RWPE1 (cell line): ENCODE measurements around the gene DOCK1.
A peak's percentile ranks its signal among the peaks of the same experiment; 100 is the strongest.

ENCODE experiments used
- CTCF ChIA-PET: fragments of 350-600 bp; sonication (Branson Sonifier 250); formaldehyde crosslinking; extraction: SDS; loops from one replicate; lab custom pipeline; 2021; lab: Yijun Ruan, JAX
- POLR2A ChIA-PET: fragments of 400-600 bp; formaldehyde crosslinking; extraction: SDS; loops from one replicate; lab custom pipeline; 2020; ENCODE audit warnings: antibody characterized with exemption; ENCODE audit not compliant: low non-redundant PET; lab: Yijun Ruan, JAX
- DNase-seq: peaks from one replicate; pipeline ENCODE4 v3.0.0; 2012; ENCODE audit warnings: low spot score
- H3K27ac ChIP-seq: fragments of 450-650 bp; 2 replicates; pipeline ENCODE4 v1.5.1; 2017
- TF ChIP-seq, protein P1 (sequence below): fragments of 450-650 bp; conservative IDR thresholded peaks from 2 replicates; pipeline ENCODE4 v1.5.1; 2017; ENCODE audit warnings: low read depth, mild to moderate bottlenecking

DOCK1 gene

DNA sequence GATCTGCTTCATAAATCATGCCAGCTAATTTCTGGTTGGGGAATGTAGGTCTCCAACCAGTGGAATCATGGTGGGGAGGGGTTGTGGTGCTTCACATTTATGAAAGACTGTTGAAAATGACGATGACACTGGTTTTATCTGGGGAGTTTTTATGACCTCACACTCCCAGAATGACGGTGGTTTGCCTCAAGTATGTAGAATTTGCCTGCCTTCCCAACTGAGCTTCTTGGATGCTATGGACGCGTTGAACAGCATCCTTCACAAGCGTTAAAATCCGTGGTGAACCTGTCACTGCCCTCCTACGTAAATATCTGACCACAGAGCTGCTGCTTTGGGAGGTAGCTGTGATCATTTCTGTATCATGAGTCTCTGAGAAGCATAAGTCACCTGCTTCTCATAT lies 287.9 kb downstream of the DOCK1 start:
- no peak for DNase-seq
- ChIA-PET CTCF (interaction anchor here (0.6 kb wide), 1 partner anchor 31 kb away, joined by 5 read pairs; no protein-coding TSS in a partner anchor), POLR2A (no interaction called here)

DNA sequence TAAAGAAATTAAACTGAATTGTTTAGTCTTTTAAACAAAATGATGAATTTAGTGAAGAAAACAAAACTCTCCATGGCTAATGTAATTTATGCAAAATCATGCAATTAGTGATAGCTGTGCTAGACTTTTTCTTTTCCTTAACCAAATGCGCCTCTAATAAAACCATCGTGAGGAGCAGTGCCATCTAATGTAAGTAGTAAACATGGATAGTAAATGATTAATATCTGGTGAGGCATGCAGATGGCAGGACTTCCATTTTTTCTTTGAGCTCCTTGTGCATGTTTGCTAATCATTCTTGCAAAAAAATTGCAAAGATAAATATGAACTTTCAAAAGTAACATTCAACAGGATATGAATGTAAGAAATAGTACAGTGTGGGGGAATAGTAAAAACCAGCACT lies 288.9 kb downstream of the DOCK1 start:
- ChIA-PET POLR2A (no interaction called here), CTCF (interaction anchor here (0.6 to 0.9 kb wide), 3 partner anchors 91 to 621 kb away, joined by 3 to 4 read pairs (median 3); no protein-coding TSS in a partner anchor)
- H3K27ac ChIP-seq: no peak overlapping the region
- TF ChIP-seq, protein P1, sequence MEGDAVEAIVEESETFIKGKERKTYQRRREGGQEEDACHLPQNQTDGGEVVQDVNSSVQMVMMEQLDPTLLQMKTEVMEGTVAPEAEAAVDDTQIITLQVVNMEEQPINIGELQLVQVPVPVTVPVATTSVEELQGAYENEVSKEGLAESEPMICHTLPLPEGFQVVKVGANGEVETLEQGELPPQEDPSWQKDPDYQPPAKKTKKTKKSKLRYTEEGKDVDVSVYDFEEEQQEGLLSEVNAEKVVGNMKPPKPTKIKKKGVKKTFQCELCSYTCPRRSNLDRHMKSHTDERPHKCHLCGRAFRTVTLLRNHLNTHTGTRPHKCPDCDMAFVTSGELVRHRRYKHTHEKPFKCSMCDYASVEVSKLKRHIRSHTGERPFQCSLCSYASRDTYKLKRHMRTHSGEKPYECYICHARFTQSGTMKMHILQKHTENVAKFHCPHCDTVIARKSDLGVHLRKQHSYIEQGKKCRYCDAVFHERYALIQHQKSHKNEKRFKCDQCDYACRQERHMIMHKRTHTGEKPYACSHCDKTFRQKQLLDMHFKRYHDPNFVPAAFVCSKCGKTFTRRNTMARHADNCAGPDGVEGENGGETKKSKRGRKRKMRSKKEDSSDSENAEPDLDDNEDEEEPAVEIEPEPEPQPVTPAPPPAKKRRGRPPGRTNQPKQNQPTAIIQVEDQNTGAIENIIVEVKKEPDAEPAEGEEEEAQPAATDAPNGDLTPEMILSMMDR: no peak
- no peak for DNase-seq

More for the DNA sequence above, 287.9 kb downstream of the DOCK1 start:
- H3K27ac ChIP-seq: no peak overlapping the region
- TF ChIP-seq, protein P1: no peak

DNA sequence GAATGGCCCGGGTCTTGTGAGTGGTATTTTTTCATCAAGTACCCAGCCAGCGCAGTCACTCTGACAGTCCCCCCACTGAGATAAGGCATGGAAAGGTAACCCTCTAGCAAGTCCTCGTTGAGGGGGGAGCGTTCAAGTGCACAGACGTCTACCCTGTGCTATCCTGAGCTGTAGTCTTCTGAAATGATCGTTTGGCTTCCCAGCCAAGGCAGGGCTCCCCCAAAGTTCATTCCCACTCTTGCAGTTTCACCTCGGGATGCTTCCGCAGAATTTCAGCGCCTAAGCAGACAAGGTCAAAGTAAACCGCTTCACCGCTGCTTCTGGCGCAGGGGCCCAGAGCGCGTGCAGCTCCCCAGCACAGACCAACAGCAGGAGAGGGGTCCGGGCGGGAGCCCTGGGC lies 289.4 kb downstream of the DOCK1 start:
- ChIA-PET CTCF (interaction anchor here (0.6 to 1.1 kb wide), 4 partner anchors 11 to 175 kb away, joined by 3 to 4 read pairs (median 3); no protein-coding TSS in a partner anchor), POLR2A (no interaction called here)
- TF ChIP-seq, protein P1: no peak
- no peak for DNase-seq
- no peak overlapping the region for H3K27ac ChIP-seq

DNA sequence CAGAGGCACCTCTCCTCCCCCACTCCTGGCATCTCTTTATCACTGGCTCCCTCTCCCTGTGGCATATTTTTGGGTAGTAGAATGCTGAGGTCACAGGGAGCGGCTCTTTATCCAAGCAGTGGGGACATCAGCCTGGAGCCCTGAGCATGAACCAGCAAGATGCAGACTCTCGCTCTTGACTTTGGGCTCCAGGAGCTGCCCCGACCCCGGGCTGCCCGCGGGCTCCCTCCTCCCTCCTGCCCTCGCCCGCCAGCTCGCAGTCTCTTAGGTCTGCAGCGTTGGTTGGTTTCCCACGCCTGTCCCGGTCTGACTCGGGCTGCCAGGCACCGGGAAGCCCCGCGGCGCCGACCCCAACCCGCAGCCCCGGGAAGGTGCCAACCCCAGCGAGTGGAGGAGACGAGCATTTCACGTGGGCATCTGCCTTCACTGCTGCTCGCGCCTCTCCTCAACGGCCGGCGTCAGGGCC lies 289.8 kb downstream of the DOCK1 start:
- POLR2A ChIA-PET: no interaction called here
- DNase-seq: peak; percentile 22
- H3K27ac ChIP-seq: no peak overlapping the region
- TF ChIP-seq, protein P1: no peak
- CTCF ChIA-PET: interaction anchor here (0.5 to 1.1 kb wide), 3 partner anchors 11 to 84 kb away, joined by 3 to 4 read pairs (median 3); no protein-coding TSS in a partner anchor

DNA sequence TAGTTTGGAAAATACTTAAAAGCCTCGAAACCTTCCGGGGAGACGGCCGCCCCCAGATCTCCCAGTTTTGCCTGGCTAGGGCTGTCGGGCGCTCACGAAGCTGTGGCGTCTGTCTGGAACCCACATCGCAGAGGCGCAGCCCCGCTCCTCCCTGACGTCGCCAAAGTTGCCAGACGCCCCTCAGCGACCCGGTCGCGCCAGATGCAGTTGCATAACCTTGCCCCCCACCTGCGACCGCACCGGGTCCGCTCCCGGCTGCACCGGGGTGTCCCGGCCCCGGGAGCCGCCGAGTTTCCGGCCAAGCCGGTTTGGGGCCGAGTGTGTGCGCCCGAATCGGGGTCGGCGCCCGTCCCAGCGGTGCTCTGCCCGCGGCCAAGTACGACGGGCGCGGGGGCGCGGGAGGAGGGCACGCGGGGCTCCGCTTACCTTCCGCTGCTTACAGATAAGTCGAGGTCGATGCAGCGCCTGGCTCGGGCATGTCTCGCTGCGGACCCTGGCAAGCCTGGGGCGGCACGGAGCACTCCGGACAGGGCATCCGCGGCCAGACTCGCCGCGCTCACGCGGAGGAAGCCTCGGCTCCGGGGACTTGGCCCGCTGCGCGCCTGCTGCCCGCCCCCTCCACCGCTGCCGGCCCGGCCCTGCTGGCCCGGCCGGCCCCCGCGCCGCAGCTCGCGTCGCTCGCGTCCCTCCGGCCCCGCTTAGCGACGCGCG lies 290.5 kb downstream of the DOCK1 start:
- CTCF ChIA-PET: interaction anchor here (0.5 to 1.1 kb wide), 2 partner anchors 12 to 32 kb away, joined by 3 to 4 read pairs; no protein-coding TSS in a partner anchor
- no peak overlapping the region for H3K27ac ChIP-seq
- peak; percentile 19 for DNase-seq
- POLR2A ChIA-PET: no interaction called here
- TF ChIP-seq, protein P1: no peak

DNA sequence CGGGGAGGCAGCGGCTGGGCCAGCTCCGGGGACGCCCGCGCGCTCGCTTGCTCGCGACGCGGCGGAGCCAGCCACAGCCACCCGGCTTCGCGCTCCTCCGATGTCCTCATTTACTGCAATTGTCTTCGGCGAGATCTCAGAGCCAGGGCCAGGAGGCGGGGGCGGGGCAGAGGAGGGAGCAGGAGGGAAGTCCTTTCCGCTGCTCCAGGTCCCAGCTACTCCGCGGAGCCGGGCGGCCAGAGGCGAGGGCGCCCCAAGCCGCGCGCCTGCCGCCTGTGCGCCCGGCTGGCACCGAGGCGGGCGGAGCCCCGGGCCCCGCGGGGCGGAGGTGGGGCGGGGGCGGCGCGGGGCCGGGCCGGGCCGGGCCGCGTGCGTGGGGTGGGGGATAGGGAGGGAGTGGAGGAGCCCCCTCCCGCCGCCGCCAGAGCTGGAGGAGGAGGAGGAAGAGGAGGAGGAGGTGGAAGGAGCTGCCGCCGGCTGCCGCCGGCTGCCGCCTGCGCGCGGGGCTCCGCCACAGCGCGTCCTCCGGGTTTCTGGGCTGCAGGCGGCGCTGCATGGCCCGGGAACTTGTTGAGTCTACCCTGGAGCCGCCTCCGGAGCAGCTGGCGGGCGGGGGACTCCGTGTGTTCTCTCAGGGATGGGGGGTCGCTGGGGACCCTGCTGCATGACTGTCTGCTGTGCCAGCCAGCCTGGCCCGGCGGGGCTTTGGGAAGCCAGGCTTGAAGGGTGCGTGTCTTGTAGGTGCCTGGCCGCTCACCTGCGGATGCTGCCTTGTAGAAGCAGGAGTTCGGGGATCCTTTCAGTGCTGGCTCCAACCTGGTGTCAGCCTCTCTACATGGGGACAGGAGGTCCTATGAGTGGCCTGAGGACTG lies 291.3 kb downstream of the DOCK1 start, which contains the start of gene INSYN2A:
Gene INSYN2A (minus strand): TSS at position 310 of the 872 bp plus-strand sequence. CDS start 20,196 bp downstream, outside the sequence.
- peak; percentile 41 for DNase-seq
- ChIA-PET POLR2A (no interaction called here), CTCF (no interaction called here)
- H3K27ac ChIP-seq: no peak within 1 kb of the TSS
- TF ChIP-seq, protein P1: no peak; the same call in 1 of the 2 replicates
